ENCODE data around the gene SF3B1.
"Not testable (repeated sequence)": the region's sequence is repeated elsewhere in the genome, so short reads cannot be mapped to it uniquely, and the experiment has no call there.

DNA sequence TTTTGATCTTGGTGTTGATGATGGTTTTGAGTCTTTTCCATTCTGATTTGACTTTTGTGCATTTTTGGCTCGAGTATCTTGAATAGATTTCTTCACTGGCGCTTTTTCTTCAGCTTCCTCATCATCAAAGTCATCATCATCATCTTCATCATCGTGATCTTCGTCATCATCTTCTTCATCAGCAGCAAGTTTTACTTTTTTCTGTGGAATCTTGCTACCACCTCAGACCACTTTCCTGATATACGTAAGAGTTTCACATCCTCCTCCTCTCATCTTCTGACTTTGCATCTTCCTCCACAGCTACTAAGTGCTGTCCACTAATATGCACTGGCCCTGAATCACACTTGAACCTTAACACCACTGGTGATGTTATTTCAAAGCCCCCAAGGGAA is 54.9 kb downstream of the SF3B1 start:
- TF ChIP-seq, protein P1, sequence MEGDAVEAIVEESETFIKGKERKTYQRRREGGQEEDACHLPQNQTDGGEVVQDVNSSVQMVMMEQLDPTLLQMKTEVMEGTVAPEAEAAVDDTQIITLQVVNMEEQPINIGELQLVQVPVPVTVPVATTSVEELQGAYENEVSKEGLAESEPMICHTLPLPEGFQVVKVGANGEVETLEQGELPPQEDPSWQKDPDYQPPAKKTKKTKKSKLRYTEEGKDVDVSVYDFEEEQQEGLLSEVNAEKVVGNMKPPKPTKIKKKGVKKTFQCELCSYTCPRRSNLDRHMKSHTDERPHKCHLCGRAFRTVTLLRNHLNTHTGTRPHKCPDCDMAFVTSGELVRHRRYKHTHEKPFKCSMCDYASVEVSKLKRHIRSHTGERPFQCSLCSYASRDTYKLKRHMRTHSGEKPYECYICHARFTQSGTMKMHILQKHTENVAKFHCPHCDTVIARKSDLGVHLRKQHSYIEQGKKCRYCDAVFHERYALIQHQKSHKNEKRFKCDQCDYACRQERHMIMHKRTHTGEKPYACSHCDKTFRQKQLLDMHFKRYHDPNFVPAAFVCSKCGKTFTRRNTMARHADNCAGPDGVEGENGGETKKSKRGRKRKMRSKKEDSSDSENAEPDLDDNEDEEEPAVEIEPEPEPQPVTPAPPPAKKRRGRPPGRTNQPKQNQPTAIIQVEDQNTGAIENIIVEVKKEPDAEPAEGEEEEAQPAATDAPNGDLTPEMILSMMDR (IDR thresholded peaks at IDR 0.05): not testable (repeated sequence)
- not testable (repeated sequence) for TF ChIP-seq POLR2A (IDR thresholded peaks at IDR 0.05)
